ENCODE data around the gene SPN.

SPN gene

GRCh38 chr16:29699324-29700219 is 36.5 kb downstream of the SPN start:
- no peaks in the 10 kb centered on the region for H3K36me3 ChIP-seq (ENCODE audit: insufficient read depth)
- H3K4me3 ChIP-seq (IDR thresholded peaks at IDR 0.05; ENCODE audit: insufficient read depth, low read depth, low read length): no peak overlapping the region
- no peak overlapping the region for H2AFZ ChIP-seq (ENCODE audit: low read depth)
- TF ChIP-seq CTCF (conservative IDR thresholded peaks at IDR 0.05; ENCODE audit: low read depth, low read length): no peak
- no peaks in the 10 kb centered on the region for H3K79me2 ChIP-seq (ENCODE audit: insufficient read depth, low read depth)
- peaks cover 15% of the 10 kb centered on the region for H3K4me1 ChIP-seq (ENCODE audit: low read depth, poor library complexity, severe bottlenecking)
- H3K27ac ChIP-seq: no peak overlapping the region
- no peak overlapping the region for H3K9ac ChIP-seq
- no peaks in the 10 kb centered on the region for H4K20me1 ChIP-seq (ENCODE audit: insufficient read depth)
- peaks cover 12% of the 10 kb centered on the region for H3K27me3 ChIP-seq (ENCODE audit: insufficient read depth, low read depth)
- H3K4me2 ChIP-seq: no peak overlapping the region

GRCh38 chr16:29700253-29700987 is 37.4 kb downstream of the SPN start:
- H3K9ac ChIP-seq: no peak overlapping the region
- H4K20me1 ChIP-seq (ENCODE audit: insufficient read depth): no peaks in the 10 kb centered on the region
- H3K4me2 ChIP-seq: no peak overlapping the region
- H3K4me1 ChIP-seq (ENCODE audit: low read depth, poor library complexity, severe bottlenecking): peaks cover 15% of the 10 kb centered on the region
- H3K79me2 ChIP-seq (ENCODE audit: insufficient read depth, low read depth): no peaks in the 10 kb centered on the region
- H3K36me3 ChIP-seq (ENCODE audit: insufficient read depth): no peaks in the 10 kb centered on the region
- H3K27me3 ChIP-seq (ENCODE audit: insufficient read depth, low read depth): peaks cover 12% of the 10 kb centered on the region
- TF ChIP-seq CTCF (conservative IDR thresholded peaks at IDR 0.05; ENCODE audit: low read depth, low read length): peak; percentile 86
- H3K27ac ChIP-seq: no peak overlapping the region
- peak overlapping the region; percentile 39; the same call in 1 of the 2 replicates for H2AFZ ChIP-seq (ENCODE audit: low read depth)
- no peak overlapping the region for H3K4me3 ChIP-seq (IDR thresholded peaks at IDR 0.05; ENCODE audit: insufficient read depth, low read depth, low read length)

GRCh38 chr16:29701214-29701555 is 38.1 kb downstream of the SPN start:
- no peak overlapping the region for H3K4me3 ChIP-seq (IDR thresholded peaks at IDR 0.05; ENCODE audit: insufficient read depth, low read depth, low read length)
- H3K4me2 ChIP-seq: no peak overlapping the region
- H3K4me1 ChIP-seq (ENCODE audit: low read depth, poor library complexity, severe bottlenecking): peaks cover 15% of the 10 kb centered on the region
- no peak overlapping the region for H3K9ac ChIP-seq
- peaks cover 12% of the 10 kb centered on the region for H3K27me3 ChIP-seq (ENCODE audit: insufficient read depth, low read depth)
- no peak overlapping the region for H3K27ac ChIP-seq
- H4K20me1 ChIP-seq (ENCODE audit: insufficient read depth): no peaks in the 10 kb centered on the region
- no peaks in the 10 kb centered on the region for H3K36me3 ChIP-seq (ENCODE audit: insufficient read depth)
- H3K79me2 ChIP-seq (ENCODE audit: insufficient read depth, low read depth): no peaks in the 10 kb centered on the region
- no peak overlapping the region for H2AFZ ChIP-seq (ENCODE audit: low read depth)
- TF ChIP-seq CTCF (conservative IDR thresholded peaks at IDR 0.05; ENCODE audit: low read depth, low read length): no peak

- no peak overlapping the region for H3K4me2 ChIP-seq
- H3K79me2 ChIP-seq (ENCODE audit: insufficient read depth, low read depth): no peaks in the 10 kb centered on the region
- H3K4me1 ChIP-seq (ENCODE audit: low read depth, poor library complexity, severe bottlenecking): peaks cover 15% of the 10 kb centered on the region
- no peak overlapping the region for H3K9ac ChIP-seq
- no peaks in the 10 kb centered on the region for H3K36me3 ChIP-seq (ENCODE audit: insufficient read depth)
- no peak overlapping the region for H2AFZ ChIP-seq (ENCODE audit: low read depth)
- no peak overlapping the region for H3K27ac ChIP-seq
- no peaks in the 10 kb centered on the region for H4K20me1 ChIP-seq (ENCODE audit: insufficient read depth)
- peaks cover 12% of the 10 kb centered on the region for H3K27me3 ChIP-seq (ENCODE audit: insufficient read depth, low read depth)
- no peak for TF ChIP-seq CTCF (conservative IDR thresholded peaks at IDR 0.05; ENCODE audit: low read depth, low read length)
- H3K4me3 ChIP-seq (IDR thresholded peaks at IDR 0.05; ENCODE audit: insufficient read depth, low read depth, low read length): no peak overlapping the region
These were observed 39.2 kb downstream of the SPN start for GRCh38 chr16:29702269-29702668.

Data from KMS-11 (cell line).